Measurements from ENCODE around the gene TMEM178B. TPM values are rescaled to one million over a fixed set of nuclear protein-coding genes. Genes with fewer than 3 reads are reported as not detected.

Gene TMEM178B
- total and polyA plus RNA-seq, 2 donors (not counting 1 experiment from before 2014, with no cell fraction given), result 0.28 to 0.96 TPM

GRCh38 chr7:141512597-141512996, 438.7 kb downstream of the TMEM178B start:
- no peak for DNase-seq
- H3K4me1 Mint-ChIP-seq, result peaks cover 18% of the 10 kb centered on the region
- CTCF ChIA-PET, result no interaction called here
- no peaks in the 10 kb centered on the region for H4K20me1 ChIP-seq (ENCODE audit: control insufficient read depth, insufficient read depth, low read length, poor library complexity, severe bottlenecking)
- peak overlapping the region; percentile 65 for H2AFZ ChIP-seq (ENCODE audit: insufficient read depth, low read depth, low read length, poor library complexity, severe bottlenecking)
- H3K4me3 ChIP-seq (ENCODE audit: control extremely low read depth in 1 of 5, extremely low read depth in 1 of 5, insufficient read depth in 1 of 5, low read depth in 2 of 5, low read length in 4 of 5), result peak overlapping the region in 1 of 5 experiments; percentile 55
- POLR2A ChIA-PET, result no interaction called here
- no peaks in the 10 kb centered on the region for H3K36me3 ChIP-seq (replicated peaks in 1 of 2; ENCODE audit: control extremely low read depth in 1 of 2, control insufficient read depth in 1 of 2, extremely low read depth in 1 of 2, insufficient read depth in 2 of 2, low read length in 1 of 2)
- TF ChIP-seq EZH2 (IDR thresholded peaks at IDR 0.05; ENCODE audit: borderline replicate concordance, insufficient read depth, low read depth, low read length, poor library complexity, severe bottlenecking) (no peak), CTCF (IDR thresholded peaks at IDR 0.05) (no peak)
- H3K27me3 ChIP-seq (replicated peaks in 1 of 4; ENCODE audit: control extremely low read depth in 1 of 4, control insufficient read depth in 3 of 4, insufficient read depth in 4 of 4, low read length in 3 of 4), result peaks cover 0 to 27% (median 16%) of the 10 kb centered on the region in 4 experiments
- H3K4me2 ChIP-seq (replicated peaks; ENCODE audit: low read depth, low read length, poor library complexity, severe bottlenecking), result peak overlapping the region; percentile 64
- WGBS (ENCODE audit: insufficient coverage), result no CpG with 5 or more reads among the region's 2 CpGs
- H3K27me3 Mint-ChIP-seq, result peaks cover 48% of the 10 kb centered on the region
- no peak overlapping the region for H3K27ac ChIP-seq (ENCODE audit: low read length in 2 of 2)
- H3K9me3 ChIP-seq (ENCODE audit: control extremely low read depth in 1 of 3, control insufficient read depth in 2 of 3, insufficient read depth in 1 of 3, low read length in 2 of 3), result peaks cover 0 to 5% (median 0%) of the 10 kb centered on the region in 3 donors
- H3K9ac ChIP-seq (ENCODE audit: low read length), result peak overlapping the region; percentile 49
- no peaks in the 10 kb centered on the region for H3K79me2 ChIP-seq (ENCODE audit: control insufficient read depth, insufficient read depth, low read length)
- H3K27ac Mint-ChIP-seq, result no peak overlapping the region
- H3K9me3 Mint-ChIP-seq (ENCODE audit: insufficient read depth), result no peaks in the 10 kb centered on the region
- ATAC-seq (ENCODE audit: low read depth), result no peak
- intact Hi-C loops (cut with micrococcal nuclease), result no loop called here
- peaks cover 12 to 14% of the 10 kb centered on the region in 2 donors for H3K4me1 ChIP-seq (ENCODE audit: control insufficient read depth in 2 of 2, insufficient read depth in 2 of 2, low read length in 2 of 2)
- H3K4me3 Mint-ChIP-seq, result peak overlapping the region; percentile 78

- Histone ChIP-seq H3K36me3 (replicated peaks in 1 of 2; ENCODE audit: control extremely low read depth in 1 of 2, control insufficient read depth in 1 of 2, extremely low read depth in 1 of 2, insufficient read depth in 2 of 2, low read length in 1 of 2) (no peaks in the 10 kb centered on the region), H4K20me1 (ENCODE audit: control insufficient read depth, insufficient read depth, low read length, poor library complexity, severe bottlenecking) (no peaks in the 10 kb centered on the region), H3K9me3 (ENCODE audit: control extremely low read depth in 1 of 3, control insufficient read depth in 2 of 3, insufficient read depth in 1 of 3, low read length in 2 of 3) (peaks cover 0 to 4% (median 0%) of the 10 kb centered on the region in 3 donors), H3K4me1 (ENCODE audit: control insufficient read depth in 2 of 2, insufficient read depth in 2 of 2, low read length in 2 of 2) (peaks cover 12 to 14% of the 10 kb centered on the region in 2 donors), H3K9ac (ENCODE audit: low read length) (no peak overlapping the region), H3K79me2 (ENCODE audit: control insufficient read depth, insufficient read depth, low read length) (no peaks in the 10 kb centered on the region), H3K4me3 (ENCODE audit: control extremely low read depth in 1 of 5, extremely low read depth in 1 of 5, insufficient read depth in 1 of 5, low read depth in 2 of 5, low read length in 4 of 5) (no peak overlapping the region), H3K27me3 (replicated peaks in 1 of 4; ENCODE audit: control extremely low read depth in 1 of 4, control insufficient read depth in 3 of 4, insufficient read depth in 4 of 4, low read length in 3 of 4) (peaks cover 0 to 27% (median 16%) of the 10 kb centered on the region in 4 experiments), H2AFZ (ENCODE audit: insufficient read depth, low read depth, low read length, poor library complexity, severe bottlenecking) (no peak overlapping the region), H3K27ac (ENCODE audit: low read length in 2 of 2) (no peak overlapping the region), H3K4me2 (replicated peaks; ENCODE audit: low read depth, low read length, poor library complexity, severe bottlenecking) (no peak overlapping the region)
- ChIA-PET CTCF (no interaction called here), POLR2A (no interaction called here)
- Mint-ChIP-seq H3K4me1 (peaks cover 18% of the 10 kb centered on the region), H3K27ac (no peak overlapping the region), H3K4me3 (no peak overlapping the region), H3K27me3 (peaks cover 43% of the 10 kb centered on the region), H3K9me3 (ENCODE audit: insufficient read depth) (no peaks in the 10 kb centered on the region)
- ATAC-seq (ENCODE audit: low read depth) (no peak), DNase-seq (no peak)
- TF ChIP-seq CTCF (IDR thresholded peaks at IDR 0.05) (no peak), EZH2 (IDR thresholded peaks at IDR 0.05; ENCODE audit: borderline replicate concordance, insufficient read depth, low read depth, low read length, poor library complexity, severe bottlenecking) (no peak)
- intact Hi-C loops (cut with micrococcal nuclease), result no loop called here
- 89% methylated on average over 1 of the region's 1 CpG for WGBS (ENCODE audit: insufficient coverage)
Measured at GRCh38 chr7:141513720-141514119, 439.9 kb downstream of the TMEM178B start.

Data from B cell (primary cell).